IPS-18a (cell line): Measurements from ENCODE around the gene EBF3.

Experiments used
- H3K27ac ChIP-seq: one replicate; pipeline ENCODE4 v1.5.1; 2013; ENCODE audit warnings: low read length
- H3K27me3 ChIP-seq: one replicate; pipeline ENCODE4 v1.6.1; 2013; ENCODE audit warnings: mild to moderate bottlenecking, low read length; ENCODE audit not compliant: control insufficient read depth, insufficient read depth
- H3K36me3 ChIP-seq: one replicate; pipeline ENCODE4 v1.6.1; 2013; ENCODE audit warnings: low read depth, low read length; ENCODE audit not compliant: control insufficient read depth
- H3K4me1 ChIP-seq: one replicate; pipeline ENCODE4 v1.6.1; 2013; ENCODE audit warnings: low read depth, low read length; ENCODE audit not compliant: control insufficient read depth
- H3K4me3 ChIP-seq: one replicate; pipeline ENCODE4 v1.5.1; 2013; ENCODE audit warnings: low read length
- H3K9ac ChIP-seq: one replicate; pipeline ENCODE4 v1.6.1; 2013; ENCODE audit warnings: mild to moderate bottlenecking, low read length, moderate library complexity
- H3K9me3 ChIP-seq: one replicate; pipeline ENCODE4 v1.6.1; 2013; ENCODE audit warnings: low read depth, low read length; ENCODE audit not compliant: control insufficient read depth

The EBF3 gene

DNA sequence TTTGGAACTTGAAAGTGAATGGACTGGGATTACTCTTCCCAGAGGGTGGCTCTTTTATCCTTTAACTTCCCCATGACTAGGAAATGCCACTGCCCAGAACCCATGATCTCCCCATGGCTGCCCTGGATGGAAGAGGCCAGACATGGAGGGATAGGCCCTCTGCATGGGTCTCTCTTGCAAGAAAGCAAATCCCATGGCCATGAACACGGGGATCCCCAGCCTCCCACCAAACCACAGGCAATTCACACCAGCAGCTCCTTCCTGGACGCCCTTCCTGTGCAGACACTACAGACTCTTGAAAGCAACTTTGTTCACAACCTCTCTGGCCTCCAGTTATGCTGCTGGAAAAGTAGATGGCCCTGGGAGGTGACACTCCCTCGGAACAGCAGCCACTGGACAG lies 55.0 kb downstream of the EBF3 start:
- H3K4me1 ChIP-seq: peaks cover 6% of the 10 kb centered on the region
- no peaks in the 10 kb centered on the region for H3K36me3 ChIP-seq
- no peak overlapping the region for H3K9ac ChIP-seq
- H3K27me3 ChIP-seq: no peaks in the 10 kb centered on the region
- no peak overlapping the region for H3K27ac ChIP-seq
- H3K9me3 ChIP-seq: no peaks in the 10 kb centered on the region
- H3K4me3 ChIP-seq: no peak overlapping the region

DNA sequence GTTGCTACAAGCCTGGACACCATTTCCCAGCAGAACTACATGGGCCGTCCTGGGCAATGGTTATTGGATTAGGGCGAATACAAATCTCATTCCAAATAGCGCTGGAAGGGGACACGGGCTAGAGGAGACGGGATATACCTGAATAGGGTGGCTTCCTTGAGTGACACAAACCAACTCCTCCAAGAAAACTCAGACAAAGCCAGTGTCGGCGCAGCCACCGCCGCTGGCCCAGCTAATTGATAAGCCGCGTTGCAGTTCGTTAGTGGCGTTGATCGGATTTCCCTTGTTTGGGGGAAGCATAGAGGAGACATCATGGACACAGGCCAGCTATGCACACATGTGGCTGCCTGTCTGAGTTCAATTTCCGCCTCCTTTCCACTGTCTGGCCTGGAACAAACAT lies 55.7 kb downstream of the EBF3 start:
- Histone ChIP-seq H3K9me3 (no peaks in the 10 kb centered on the region), H3K4me1 (peaks cover 6% of the 10 kb centered on the region), H3K36me3 (no peaks in the 10 kb centered on the region), H3K4me3 (no peak overlapping the region), H3K9ac (no peak overlapping the region), H3K27me3 (no peaks in the 10 kb centered on the region), H3K27ac (no peak overlapping the region)

DNA sequence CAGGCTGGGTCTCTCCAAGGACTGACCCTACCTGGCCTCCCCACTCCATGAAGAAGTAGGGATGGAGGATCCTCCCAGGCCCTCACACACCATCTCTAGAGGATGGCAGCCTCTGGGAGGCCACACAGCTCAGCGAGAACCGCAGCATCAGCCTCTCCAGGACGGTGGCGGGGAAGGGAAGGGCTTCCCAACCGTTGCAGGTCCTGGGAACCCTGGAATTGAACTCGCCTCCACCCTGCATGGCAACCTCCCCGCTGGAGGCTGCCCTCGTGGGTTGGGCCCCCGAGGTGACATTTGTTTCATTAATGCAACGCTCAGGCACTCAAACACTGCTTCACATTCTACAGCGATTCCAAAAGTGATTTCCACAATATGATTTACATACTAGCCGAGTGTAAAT lies 58.5 kb downstream of the EBF3 start:
- H3K27ac ChIP-seq: no peak overlapping the region
- H3K9ac ChIP-seq: no peak overlapping the region
- no peaks in the 10 kb centered on the region for H3K36me3 ChIP-seq
- no peak overlapping the region for H3K4me3 ChIP-seq
- H3K27me3 ChIP-seq: peaks cover 22% of the 10 kb centered on the region
- peaks cover 16% of the 10 kb centered on the region for H3K4me1 ChIP-seq
- no peaks in the 10 kb centered on the region for H3K9me3 ChIP-seq

DNA sequence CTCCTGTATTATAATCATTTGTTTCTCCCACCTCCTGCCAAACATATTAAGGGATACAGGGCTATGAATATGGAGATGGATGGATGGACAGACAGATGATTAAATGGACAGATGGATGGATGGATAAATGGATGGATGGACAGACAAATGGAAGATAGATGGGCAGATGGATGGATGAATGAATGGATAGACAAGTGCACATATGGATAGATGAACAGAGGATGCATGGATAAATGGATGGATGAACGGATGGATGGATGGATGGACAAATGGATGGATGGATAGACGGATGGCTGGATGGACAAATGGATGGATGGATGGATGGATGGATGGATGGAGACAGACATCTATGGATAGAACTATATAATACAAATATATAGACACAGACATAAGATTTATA lies 59.8 kb downstream of the EBF3 start:
- Histone ChIP-seq H3K4me3 (no peak overlapping the region), H3K27ac (no peak overlapping the region), H3K36me3 (no peaks in the 10 kb centered on the region), H3K9me3 (no peaks in the 10 kb centered on the region), H3K4me1 (peaks cover 22% of the 10 kb centered on the region), H3K9ac (no peak overlapping the region), H3K27me3 (peaks cover 34% of the 10 kb centered on the region)

DNA sequence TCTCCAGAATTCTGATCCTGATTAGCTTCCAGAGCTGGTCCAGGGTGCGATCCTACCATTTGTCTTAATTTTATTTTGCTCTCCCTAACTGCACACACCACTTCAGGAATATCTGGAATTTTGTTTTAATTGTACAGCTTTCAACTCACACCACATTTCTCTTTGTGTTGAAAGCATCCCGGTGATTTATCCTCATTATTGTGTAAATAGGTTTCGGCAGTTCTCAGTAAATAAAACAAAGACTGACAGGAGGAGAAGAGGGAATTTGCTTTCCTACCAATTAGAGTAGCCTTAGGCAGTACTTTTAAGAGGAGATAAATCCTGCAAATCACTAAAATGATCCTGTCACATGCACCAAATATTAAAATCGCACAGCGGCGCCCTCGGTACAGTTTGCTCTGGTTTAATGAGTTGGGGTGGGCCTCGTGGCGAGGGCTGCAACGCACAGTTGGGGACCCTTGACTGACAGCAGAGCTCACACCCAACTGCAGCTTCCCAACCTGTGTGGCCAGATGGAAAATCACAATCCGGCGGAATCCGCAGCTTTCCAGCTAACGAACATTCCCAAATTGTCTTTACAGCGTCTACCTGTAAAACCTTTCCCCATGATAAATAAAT lies 62.6 kb downstream of the EBF3 start:
- no peaks in the 10 kb centered on the region for H3K36me3 ChIP-seq
- no peaks in the 10 kb centered on the region for H3K9me3 ChIP-seq
- H3K27me3 ChIP-seq: peaks cover 63% of the 10 kb centered on the region
- no peak overlapping the region for H3K9ac ChIP-seq
- H3K27ac ChIP-seq: no peak overlapping the region
- H3K4me1 ChIP-seq: peaks cover 49% of the 10 kb centered on the region
- peak overlapping the region; percentile 32 for H3K4me3 ChIP-seq

DNA sequence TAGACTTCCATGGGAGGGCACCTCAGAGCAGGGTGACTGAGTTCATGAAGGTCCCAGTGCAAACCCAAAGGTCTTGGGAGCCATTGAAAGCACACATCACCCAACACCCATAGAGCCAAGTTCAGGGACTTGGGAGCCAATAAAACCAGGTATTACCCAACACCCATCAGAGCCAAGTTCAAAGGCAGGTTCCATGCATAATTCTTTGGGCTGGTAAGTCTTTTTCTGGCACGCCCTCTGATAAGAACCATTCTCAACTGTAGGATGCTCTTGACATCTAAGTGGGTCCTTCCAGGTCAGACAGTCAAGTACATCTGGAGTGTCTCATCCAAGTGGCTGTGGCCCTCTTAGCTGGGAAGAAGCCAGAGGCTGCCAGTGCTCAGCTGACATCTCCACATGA lies 63.2 kb downstream of the EBF3 start:
- peaks cover 49% of the 10 kb centered on the region for H3K4me1 ChIP-seq
- no peak overlapping the region for H3K9ac ChIP-seq
- H3K9me3 ChIP-seq: no peaks in the 10 kb centered on the region
- H3K27ac ChIP-seq: no peak overlapping the region
- peak overlapping the region; percentile 32 for H3K4me3 ChIP-seq
- no peaks in the 10 kb centered on the region for H3K36me3 ChIP-seq
- peaks cover 67% of the 10 kb centered on the region for H3K27me3 ChIP-seq

DNA sequence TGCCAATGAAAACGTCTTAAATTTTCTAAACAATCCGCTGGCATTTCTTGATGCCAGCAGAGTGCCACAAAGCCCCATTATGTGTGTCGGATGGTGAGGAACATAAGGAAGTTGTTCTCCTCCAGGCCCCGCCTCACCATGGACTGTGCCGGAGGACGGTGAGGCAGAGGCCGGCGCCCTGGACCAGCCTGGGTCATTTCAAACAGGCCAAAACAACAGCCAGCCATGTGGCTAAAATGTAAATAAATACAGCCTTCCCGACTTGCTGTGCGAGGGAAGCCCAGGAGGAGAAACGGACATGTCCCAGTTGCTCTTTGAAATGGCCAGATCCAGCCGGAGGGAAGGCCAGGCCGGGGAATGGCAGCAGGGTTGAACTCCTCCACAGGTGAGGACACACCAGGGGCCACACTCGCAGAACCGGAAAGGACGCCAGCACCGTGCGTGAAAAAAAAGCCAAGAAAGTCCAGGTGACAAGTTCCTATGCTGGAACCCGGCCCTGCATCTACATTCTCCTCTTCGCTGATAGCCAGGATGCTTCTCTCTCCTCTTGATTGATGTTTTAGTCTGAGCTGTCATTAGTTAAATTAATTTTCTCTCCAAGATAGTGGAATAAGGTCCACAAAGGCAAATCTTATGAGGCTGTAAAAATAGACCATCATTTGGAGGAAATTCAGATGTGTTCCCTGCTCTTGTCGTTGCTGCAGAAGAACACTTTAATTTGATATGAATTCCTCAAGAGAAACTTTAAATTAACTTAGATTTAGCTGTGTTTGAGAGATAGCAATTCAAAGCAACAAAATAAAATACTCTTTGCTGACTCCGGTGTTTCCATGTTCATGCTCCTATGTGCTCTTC lies 64.6 kb downstream of the EBF3 start:
- H3K4me3 ChIP-seq: peak overlapping the region; percentile 47
- peaks cover 58% of the 10 kb centered on the region for H3K4me1 ChIP-seq

DNA sequence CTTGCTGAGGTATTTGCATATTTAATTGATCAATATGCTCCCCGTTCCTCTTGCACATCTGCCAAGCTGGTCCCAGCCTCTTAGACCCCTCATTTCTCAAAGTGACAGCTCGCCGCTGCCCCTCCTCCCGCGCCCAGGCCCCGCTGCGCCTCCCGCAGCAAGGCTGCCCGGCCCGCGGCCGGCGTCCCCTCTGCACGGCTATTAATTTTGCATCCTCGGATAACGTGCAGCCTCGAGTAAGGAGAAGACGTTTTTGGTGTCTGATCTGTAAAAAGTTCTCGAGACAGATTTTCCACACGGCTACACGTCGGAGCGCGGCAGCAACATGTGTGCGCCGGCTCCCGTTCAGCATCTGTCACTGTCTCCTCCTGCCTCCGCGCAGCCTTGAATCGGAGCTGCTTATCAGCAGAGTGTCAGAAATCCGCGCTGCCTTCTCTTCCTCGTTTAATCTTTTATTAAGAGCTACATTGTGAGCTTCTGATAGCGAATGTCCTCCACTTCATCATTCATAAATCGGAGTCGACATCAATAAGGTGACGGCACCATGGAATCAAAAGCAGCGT lies 65.3 kb downstream of the EBF3 start:
- Histone ChIP-seq H3K4me3 (peak overlapping the region; percentile 47), H3K27ac (no peak overlapping the region), H3K27me3 (peaks cover 79% of the 10 kb centered on the region), H3K9ac (no peak overlapping the region), H3K9me3 (no peaks in the 10 kb centered on the region), H3K36me3 (no peaks in the 10 kb centered on the region), H3K4me1 (peaks cover 58% of the 10 kb centered on the region)

More for the DNA sequence above, 64.6 kb downstream of the EBF3 start:
- Histone ChIP-seq H3K27ac (no peak overlapping the region), H3K9me3 (no peaks in the 10 kb centered on the region), H3K27me3 (peaks cover 79% of the 10 kb centered on the region), H3K9ac (no peak overlapping the region), H3K36me3 (no peaks in the 10 kb centered on the region)

DNA sequence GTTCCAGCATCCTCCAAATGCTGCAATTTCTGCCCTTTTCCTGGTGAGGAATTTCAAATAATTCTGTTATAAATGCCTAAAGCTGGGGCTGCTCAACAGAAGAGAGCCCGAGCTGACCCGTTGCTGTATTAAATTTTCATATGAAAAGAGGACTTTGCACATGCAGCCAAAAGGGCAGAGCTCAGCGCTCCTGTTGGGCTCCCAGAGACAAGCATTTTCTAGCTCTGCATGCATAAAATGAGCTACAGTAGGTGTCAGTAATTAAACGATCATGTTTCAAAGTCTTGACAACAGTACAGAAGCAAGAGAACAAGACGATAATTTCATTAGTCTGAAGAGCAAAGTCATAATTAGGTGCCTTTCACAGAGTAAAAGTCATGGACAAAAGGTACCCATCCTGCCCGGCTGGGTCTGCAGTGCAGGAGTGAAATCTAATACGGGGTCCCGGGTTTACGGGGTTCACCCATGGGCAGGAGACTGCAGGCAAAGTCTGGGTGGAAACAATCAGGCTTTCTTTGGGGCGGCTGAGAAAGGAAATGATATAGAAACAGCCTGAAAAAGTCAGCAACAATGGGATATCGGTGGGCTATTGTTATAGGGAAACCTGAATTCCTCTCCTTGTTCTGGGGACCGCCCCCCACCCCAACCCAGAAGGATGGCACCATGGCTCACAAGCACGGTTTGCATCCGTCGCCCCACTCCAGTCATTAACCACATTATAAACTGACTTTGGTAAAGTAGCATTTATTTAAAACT lies 66.0 kb downstream of the EBF3 start:
- Histone ChIP-seq H3K4me1 (peaks cover 58% of the 10 kb centered on the region), H3K27ac (no peak overlapping the region), H3K9ac (no peak overlapping the region), H3K27me3 (peaks cover 79% of the 10 kb centered on the region), H3K36me3 (no peaks in the 10 kb centered on the region), H3K9me3 (no peaks in the 10 kb centered on the region), H3K4me3 (peak overlapping the region; percentile 47)

DNA sequence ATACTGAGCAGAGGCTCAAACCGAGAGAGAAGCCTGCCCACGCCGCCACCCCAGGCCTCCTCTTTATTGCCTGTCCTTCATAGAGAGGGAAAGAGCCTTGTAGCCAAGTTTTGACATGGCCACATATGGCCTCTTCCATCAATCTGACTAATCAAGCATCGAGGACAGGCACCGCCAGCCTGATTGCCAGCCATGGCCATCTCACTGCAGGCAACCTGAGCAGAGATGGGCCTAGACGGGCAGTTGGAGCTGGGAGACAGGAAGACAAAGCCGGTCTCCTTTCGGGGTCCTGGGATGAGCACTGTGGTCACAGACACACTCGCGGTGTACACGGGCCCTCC lies 67.2 kb downstream of the EBF3 start:
- H3K4me1 ChIP-seq: peaks cover 55% of the 10 kb centered on the region
- H3K9me3 ChIP-seq: no peaks in the 10 kb centered on the region
- no peak overlapping the region for H3K4me3 ChIP-seq
- H3K27me3 ChIP-seq: peaks cover 67% of the 10 kb centered on the region
- no peaks in the 10 kb centered on the region for H3K36me3 ChIP-seq
- H3K27ac ChIP-seq: no peak overlapping the region
- H3K9ac ChIP-seq: peak overlapping the region; percentile 21

DNA sequence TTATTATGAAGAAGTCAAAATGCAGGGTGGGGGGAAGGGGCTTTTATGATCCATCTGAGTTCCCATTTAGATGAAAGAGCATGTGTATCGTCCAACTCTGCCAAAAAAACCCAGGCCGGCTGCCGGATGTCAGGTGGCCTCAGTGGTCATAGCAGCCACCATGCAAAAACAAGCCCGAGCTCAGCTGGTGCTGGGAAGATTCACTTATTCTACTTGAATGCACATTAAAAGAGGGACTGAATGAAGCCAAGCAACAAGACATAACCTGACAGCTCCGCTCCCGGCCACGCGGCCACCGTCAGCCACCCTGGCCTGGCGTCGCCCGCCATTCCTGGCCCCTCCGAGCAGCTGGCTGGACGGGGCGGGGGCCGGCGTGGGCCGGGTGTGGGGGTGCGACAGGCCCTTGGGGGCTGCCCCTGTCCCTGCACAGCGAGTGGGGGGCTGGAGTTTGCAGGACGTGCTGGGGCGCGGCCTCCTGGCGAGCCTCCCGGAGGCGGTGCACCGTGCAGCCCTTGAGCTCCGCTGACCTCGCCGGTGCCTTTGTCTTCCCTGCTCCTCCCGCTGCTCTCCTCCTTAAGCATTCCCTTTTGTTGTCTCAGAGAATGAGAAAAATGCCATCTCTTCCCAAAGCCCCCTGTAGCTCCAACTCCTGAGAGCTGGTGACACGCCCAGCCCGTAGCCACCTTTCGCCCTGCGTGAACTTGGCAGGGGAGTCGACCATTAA lies 67.8 kb downstream of the EBF3 start:
- no peaks in the 10 kb centered on the region for H3K9me3 ChIP-seq
- no peaks in the 10 kb centered on the region for H3K36me3 ChIP-seq
- H3K27me3 ChIP-seq: peaks cover 64% of the 10 kb centered on the region
- H3K4me3 ChIP-seq: peak overlapping the region; percentile 6
- H3K9ac ChIP-seq: peak overlapping the region; percentile 21
- H3K27ac ChIP-seq: no peak overlapping the region
- H3K4me1 ChIP-seq: peaks cover 54% of the 10 kb centered on the region
